ENCODE measurements around the gene ACTMAP.

Gene ACTMAP

GRCh38 chr19:40702337-40703012 is 47.8 kb downstream of the ACTMAP start:
- DNase-seq: peak in 19 of 56 donors; percentile 10 to 58 (median 31)

- DNase-seq: no peak
Observed at GRCh38 chr19:40701758-40702157, 48.5 kb downstream of the ACTMAP start.

GRCh38 chr19:40700083-40700482 is 50.2 kb downstream of the ACTMAP start:
- no peak for DNase-seq

- DNase-seq: no peak
Observed at GRCh38 chr19:40697007-40697406, 53.3 kb downstream of the ACTMAP start.

GRCh38 chr19:40695881-40696280 is 54.4 kb downstream of the ACTMAP start:
- no peak for DNase-seq

- DNase-seq: no peak
Observed at GRCh38 chr19:40693896-40694295, 56.4 kb downstream of the ACTMAP start.

GRCh38 chr19:40693150-40693788 is 57.0 kb downstream of the ACTMAP start:
- DNase-seq: no peak

GRCh38 chr19:40692212-40692551 is 58.1 kb downstream of the ACTMAP start:
- no peak for DNase-seq

- DNase-seq: peak in 2 of 56 donors; percentile 35 to 57
Observed at GRCh38 chr19:40691421-40692211, 58.7 kb downstream of the ACTMAP start.

Measured in amygdala (tissue), 56 donors.